ENCODE results near the gene BIRC3.
"Not testable (repeated sequence)": the region's sequence is repeated elsewhere in the genome, so short reads cannot be mapped to it uniquely, and the experiment has no call there.

BIRC3 gene

GRCh38 chr11:102361086-102362031, 44.1 kb downstream of the BIRC3 start:
- peak in 1 of 3 donors; percentile 33 for DNase-seq
- Histone ChIP-seq H3K4me1 (ENCODE audit: control insufficient read depth, insufficient read depth, low read length, poor library complexity, severe bottlenecking) (peaks cover 10% of the 10 kb centered on the region), H3K4me3 (ENCODE audit: insufficient read depth, low read depth, low read length, poor library complexity, severe bottlenecking) (peak overlapping the region; percentile 22), H3K27ac (ENCODE audit: insufficient read depth, low read length, poor library complexity, severe bottlenecking) (peak overlapping the region; percentile 63), H3K9me3 (ENCODE audit: control insufficient read depth, low read length) (no peaks in the 10 kb centered on the region), H3K27me3 (replicated peaks; ENCODE audit: control insufficient read depth, insufficient read depth, low read length, poor library complexity, severe bottlenecking) (no peaks in the 10 kb centered on the region), H3K36me3 (ENCODE audit: control insufficient read depth, insufficient read depth, low read length) (peaks cover 30% of the 10 kb centered on the region)

- Histone ChIP-seq H3K9me3 (ENCODE audit: control insufficient read depth, low read length) (no peaks in the 10 kb centered on the region), H3K27me3 (replicated peaks; ENCODE audit: control insufficient read depth, insufficient read depth, low read length, poor library complexity, severe bottlenecking) (no peaks in the 10 kb centered on the region), H3K4me1 (ENCODE audit: control insufficient read depth, insufficient read depth, low read length, poor library complexity, severe bottlenecking) (peaks cover 13% of the 10 kb centered on the region), H3K4me3 (ENCODE audit: insufficient read depth, low read depth, low read length, poor library complexity, severe bottlenecking) (no peak overlapping the region), H3K27ac (ENCODE audit: insufficient read depth, low read length, poor library complexity, severe bottlenecking) (no peak overlapping the region), H3K36me3 (ENCODE audit: control insufficient read depth, insufficient read depth, low read length) (peaks cover 34% of the 10 kb centered on the region)
- no peak for DNase-seq
These were observed 47.7 kb downstream of the BIRC3 start for GRCh38 chr11:102364991-102365390.

- Histone ChIP-seq H3K4me1 (ENCODE audit: control insufficient read depth, insufficient read depth, low read length, poor library complexity, severe bottlenecking) (peaks cover 3% of the 10 kb centered on the region), H3K4me3 (ENCODE audit: insufficient read depth, low read depth, low read length, poor library complexity, severe bottlenecking) (no peak overlapping the region), H3K9me3 (ENCODE audit: control insufficient read depth, low read length) (no peaks in the 10 kb centered on the region), H3K27ac (ENCODE audit: insufficient read depth, low read length, poor library complexity, severe bottlenecking) (no peak overlapping the region), H3K36me3 (ENCODE audit: control insufficient read depth, insufficient read depth, low read length) (peaks cover 34% of the 10 kb centered on the region), H3K27me3 (replicated peaks; ENCODE audit: control insufficient read depth, insufficient read depth, low read length, poor library complexity, severe bottlenecking) (no peaks in the 10 kb centered on the region)
- no peak for DNase-seq
These were observed 50.1 kb downstream of the BIRC3 start for GRCh38 chr11:102367364-102367763.

- H3K27ac ChIP-seq (ENCODE audit: insufficient read depth, low read length, poor library complexity, severe bottlenecking) = no peak overlapping the region
- peaks cover 3% of the 10 kb centered on the region for H3K4me1 ChIP-seq (ENCODE audit: control insufficient read depth, insufficient read depth, low read length, poor library complexity, severe bottlenecking)
- no peak overlapping the region for H3K4me3 ChIP-seq (ENCODE audit: insufficient read depth, low read depth, low read length, poor library complexity, severe bottlenecking)
- no peaks in the 10 kb centered on the region for H3K27me3 ChIP-seq (replicated peaks; ENCODE audit: control insufficient read depth, insufficient read depth, low read length, poor library complexity, severe bottlenecking)
- DNase-seq = no peak
- H3K36me3 ChIP-seq (ENCODE audit: control insufficient read depth, insufficient read depth, low read length) = peaks cover 27% of the 10 kb centered on the region
- H3K9me3 ChIP-seq (ENCODE audit: control insufficient read depth, low read length) = no peaks in the 10 kb centered on the region
These were observed 51.2 kb downstream of the BIRC3 start for GRCh38 chr11:102368472-102368871.

GRCh38 chr11:102374633-102375424, 57.5 kb downstream of the BIRC3 start:
- not testable (repeated sequence) for H3K9me3 ChIP-seq (ENCODE audit: control insufficient read depth, low read length)

GRCh38 chr11:102375720-102376399, 58.6 kb downstream of the BIRC3 start:
- Histone ChIP-seq H3K27ac (ENCODE audit: insufficient read depth, low read length, poor library complexity, severe bottlenecking) (no peak overlapping the region), H3K4me1 (ENCODE audit: control insufficient read depth, insufficient read depth, low read length, poor library complexity, severe bottlenecking) (peaks cover 6% of the 10 kb centered on the region), H3K4me3 (ENCODE audit: insufficient read depth, low read depth, low read length, poor library complexity, severe bottlenecking) (no peak overlapping the region), H3K27me3 (replicated peaks; ENCODE audit: control insufficient read depth, insufficient read depth, low read length, poor library complexity, severe bottlenecking) (no peaks in the 10 kb centered on the region), H3K9me3 (ENCODE audit: control insufficient read depth, low read length) (no peaks in the 10 kb centered on the region), H3K36me3 (ENCODE audit: control insufficient read depth, insufficient read depth, low read length) (peaks cover 41% of the 10 kb centered on the region)
- no peak for DNase-seq

More at GRCh38 chr11:102374633-102375424, 57.5 kb downstream of the BIRC3 start:
- peaks cover 32% of the 10 kb centered on the region for H3K36me3 ChIP-seq (ENCODE audit: control insufficient read depth, insufficient read depth, low read length)
- not testable (repeated sequence) for H3K27ac ChIP-seq (ENCODE audit: insufficient read depth, low read length, poor library complexity, severe bottlenecking); H3K27me3 ChIP-seq (replicated peaks; ENCODE audit: control insufficient read depth, insufficient read depth, low read length, poor library complexity, severe bottlenecking); H3K4me3 ChIP-seq (ENCODE audit: insufficient read depth, low read depth, low read length, poor library complexity, severe bottlenecking); DNase-seq; H3K4me1 ChIP-seq (ENCODE audit: control insufficient read depth, insufficient read depth, low read length, poor library complexity, severe bottlenecking)

GRCh38 chr11:102377891-102378290, 60.6 kb downstream of the BIRC3 start:
- H3K4me1 ChIP-seq (ENCODE audit: control insufficient read depth, insufficient read depth, low read length, poor library complexity, severe bottlenecking) = peaks cover 7% of the 10 kb centered on the region
- peaks cover 41% of the 10 kb centered on the region for H3K36me3 ChIP-seq (ENCODE audit: control insufficient read depth, insufficient read depth, low read length)
- no peak overlapping the region for H3K27ac ChIP-seq (ENCODE audit: insufficient read depth, low read length, poor library complexity, severe bottlenecking)
- no peak for DNase-seq
- no peak overlapping the region for H3K4me3 ChIP-seq (ENCODE audit: insufficient read depth, low read depth, low read length, poor library complexity, severe bottlenecking)
- H3K9me3 ChIP-seq (ENCODE audit: control insufficient read depth, low read length) = no peaks in the 10 kb centered on the region
- H3K27me3 ChIP-seq (replicated peaks; ENCODE audit: control insufficient read depth, insufficient read depth, low read length, poor library complexity, severe bottlenecking) = no peaks in the 10 kb centered on the region

- no peak overlapping the region for H3K4me3 ChIP-seq (ENCODE audit: insufficient read depth, low read depth, low read length, poor library complexity, severe bottlenecking)
- H3K36me3 ChIP-seq (ENCODE audit: control insufficient read depth, insufficient read depth, low read length) = peaks cover 41% of the 10 kb centered on the region
- no peak for DNase-seq
These were observed 61.5 kb downstream of the BIRC3 start for GRCh38 chr11:102378818-102379217.

GRCh38 chr11:102382384-102382783, 65.1 kb downstream of the BIRC3 start:
- Histone ChIP-seq H3K27ac (ENCODE audit: insufficient read depth, low read length, poor library complexity, severe bottlenecking) (no peak overlapping the region), H3K9me3 (ENCODE audit: control insufficient read depth, low read length) (no peaks in the 10 kb centered on the region), H3K4me3 (ENCODE audit: insufficient read depth, low read depth, low read length, poor library complexity, severe bottlenecking) (no peak overlapping the region), H3K36me3 (ENCODE audit: control insufficient read depth, insufficient read depth, low read length) (peaks cover 38% of the 10 kb centered on the region), H3K4me1 (ENCODE audit: control insufficient read depth, insufficient read depth, low read length, poor library complexity, severe bottlenecking) (peaks cover 2% of the 10 kb centered on the region), H3K27me3 (replicated peaks; ENCODE audit: control insufficient read depth, insufficient read depth, low read length, poor library complexity, severe bottlenecking) (no peaks in the 10 kb centered on the region)
- no peak for DNase-seq

More at GRCh38 chr11:102378818-102379217, 61.5 kb downstream of the BIRC3 start:
- no peaks in the 10 kb centered on the region for H3K9me3 ChIP-seq (ENCODE audit: control insufficient read depth, low read length)
- H3K4me1 ChIP-seq (ENCODE audit: control insufficient read depth, insufficient read depth, low read length, poor library complexity, severe bottlenecking) = peaks cover 7% of the 10 kb centered on the region
- no peaks in the 10 kb centered on the region for H3K27me3 ChIP-seq (replicated peaks; ENCODE audit: control insufficient read depth, insufficient read depth, low read length, poor library complexity, severe bottlenecking)
- no peak overlapping the region for H3K27ac ChIP-seq (ENCODE audit: insufficient read depth, low read length, poor library complexity, severe bottlenecking)

Measured in effector memory CD4-positive, alpha-beta T cell (primary cell).